NCI-H1694 (cell line): ENCODE results near the gene BNC1.
"Not testable (repeated sequence)": the region's sequence is repeated elsewhere in the genome, so short reads cannot be mapped to it uniquely, and the experiment has no call there.

Experiments used
- DNase-seq: peaks from one replicate; lab custom pipeline; 2025; lab: John Stamatoyannopoulos, UW

The BNC1 gene

DNA sequence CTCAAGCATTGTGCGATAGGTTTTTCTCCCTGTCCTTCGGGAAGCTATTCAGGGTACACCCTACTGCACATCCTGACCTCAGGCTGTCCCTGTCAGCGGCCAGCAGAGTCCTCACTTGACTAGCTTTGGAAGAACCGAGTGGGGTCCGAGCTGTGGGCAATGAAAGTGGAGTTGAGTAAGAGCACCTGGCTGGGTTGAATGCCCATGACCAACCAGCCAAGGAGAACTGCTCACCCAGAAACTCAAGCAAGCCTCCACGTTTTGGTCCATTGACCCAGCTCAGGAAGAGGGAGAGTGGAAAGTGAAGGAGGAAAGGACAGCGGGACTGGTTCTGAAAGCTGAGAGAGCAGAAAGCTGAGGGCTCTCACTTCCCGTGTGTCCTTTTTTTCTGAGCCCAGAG lies 40.8 kb downstream of the BNC1 start:
- no peak for DNase-seq

- DNase-seq: no peak
Measured at GRCh38 chr15:83230242-83230641, 54.2 kb downstream of the BNC1 start.

GRCh38 chr15:83225449-83225848 lies 59.0 kb downstream of the BNC1 start:
- DNase-seq: no peak

GRCh38 chr15:83221781-83222180 lies 62.7 kb downstream of the BNC1 start:
- not testable (repeated sequence) for DNase-seq

GRCh38 chr15:83219026-83219425 lies 65.4 kb downstream of the BNC1 start:
- no peak for DNase-seq

DNA sequence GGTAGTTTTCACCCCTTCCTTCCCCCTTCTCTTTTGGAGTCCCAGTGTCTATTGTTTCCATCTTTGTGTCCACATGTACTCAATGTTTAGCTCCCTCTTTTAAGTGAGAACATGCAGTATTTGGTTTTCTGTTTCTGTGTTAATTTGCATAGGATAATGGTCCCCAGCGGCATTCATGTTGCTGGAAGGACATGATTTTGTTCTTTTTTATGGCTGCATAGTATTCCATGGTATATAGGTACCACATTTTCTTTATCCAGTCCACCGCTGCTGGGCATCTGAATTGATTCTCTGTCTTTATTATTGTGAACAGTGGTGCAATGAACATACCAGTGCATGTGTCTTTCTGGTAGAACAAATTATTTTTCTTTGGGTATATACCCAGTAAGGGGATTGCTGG lies 69.2 kb downstream of the BNC1 start:
- DNase-seq: no peak

GRCh38 chr15:83210619-83211018 lies 73.8 kb downstream of the BNC1 start:
- no peak for DNase-seq

DNA sequence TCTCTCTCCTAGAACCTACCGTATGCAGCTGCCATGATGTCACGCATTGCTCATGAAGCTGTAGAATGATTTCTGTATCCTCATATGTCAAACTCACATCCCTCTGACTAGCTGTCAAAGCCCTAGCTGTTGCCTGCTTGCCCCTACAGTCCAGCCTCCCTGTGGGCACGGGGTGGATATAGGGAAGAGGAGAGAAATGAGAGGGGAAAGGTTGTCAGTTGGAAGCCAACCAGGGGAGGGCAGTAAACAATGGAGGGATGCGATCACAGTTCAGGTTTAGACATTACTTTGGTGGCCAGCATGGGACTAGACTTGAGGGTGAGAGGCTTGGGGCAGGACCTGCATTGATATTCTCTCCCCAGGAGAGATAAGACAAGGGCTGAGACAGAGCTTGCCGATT lies 75.1 kb downstream of the BNC1 start:
- DNase-seq: no peak

DNA sequence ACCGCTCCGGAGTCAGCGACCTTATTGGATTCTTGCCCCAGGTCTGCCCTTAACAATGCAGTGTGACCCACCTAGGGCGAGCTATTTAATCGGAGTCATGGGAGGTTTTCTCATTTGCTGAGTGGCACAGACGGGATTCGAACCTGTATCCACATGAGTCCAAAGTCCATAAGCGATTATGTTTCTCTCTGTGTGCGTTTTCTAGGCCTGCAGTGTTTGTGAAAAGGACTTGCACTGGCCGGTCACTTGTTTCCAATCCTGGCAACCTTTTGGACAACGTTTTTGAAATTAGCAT lies 76.2 kb downstream of the BNC1 start:
- no peak for DNase-seq

DNA sequence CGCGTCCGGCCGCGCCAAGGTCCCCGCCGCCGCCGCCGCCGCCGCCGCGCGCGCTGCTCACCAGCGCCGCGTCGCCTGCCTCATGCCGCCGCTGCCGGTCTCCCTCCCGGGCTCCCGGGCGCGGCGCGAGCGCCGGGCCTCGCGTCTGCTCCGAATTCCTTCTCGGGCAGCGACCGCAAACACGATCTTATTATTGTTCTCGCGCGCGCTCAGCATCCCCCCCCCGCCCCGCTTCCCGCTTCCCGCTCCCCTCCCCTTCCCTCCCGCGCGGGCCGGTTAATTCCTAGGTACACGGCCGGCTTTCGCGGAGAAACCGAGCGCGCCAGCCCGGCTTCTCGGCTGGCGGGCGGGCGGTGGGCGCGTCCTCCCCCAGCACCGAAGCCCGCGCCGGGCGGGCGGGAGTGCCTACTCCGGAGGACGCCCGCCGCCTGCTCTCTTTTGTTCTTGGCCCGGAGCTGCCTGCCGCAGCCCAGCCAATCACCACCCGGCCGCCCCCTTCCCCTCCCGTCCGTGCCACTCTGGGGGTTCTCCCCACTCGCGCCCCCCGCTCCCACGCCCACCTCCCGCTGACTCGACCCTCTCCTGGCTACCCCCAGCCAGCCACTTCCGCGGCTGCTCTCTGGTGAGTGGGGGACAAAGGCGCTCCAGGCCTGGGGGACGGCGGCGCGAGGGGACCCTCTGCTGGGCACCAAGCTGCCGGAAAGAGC lies 76.7 kb downstream of the BNC1 start, which contains the start of gene HDGFL3:
TSS of gene HDGFL3 (minus strand) at position 164 of the 707 bp plus-strand sequence. CDS start 409 bp downstream, outside the sequence.
- DNase-seq: no peak

DNA sequence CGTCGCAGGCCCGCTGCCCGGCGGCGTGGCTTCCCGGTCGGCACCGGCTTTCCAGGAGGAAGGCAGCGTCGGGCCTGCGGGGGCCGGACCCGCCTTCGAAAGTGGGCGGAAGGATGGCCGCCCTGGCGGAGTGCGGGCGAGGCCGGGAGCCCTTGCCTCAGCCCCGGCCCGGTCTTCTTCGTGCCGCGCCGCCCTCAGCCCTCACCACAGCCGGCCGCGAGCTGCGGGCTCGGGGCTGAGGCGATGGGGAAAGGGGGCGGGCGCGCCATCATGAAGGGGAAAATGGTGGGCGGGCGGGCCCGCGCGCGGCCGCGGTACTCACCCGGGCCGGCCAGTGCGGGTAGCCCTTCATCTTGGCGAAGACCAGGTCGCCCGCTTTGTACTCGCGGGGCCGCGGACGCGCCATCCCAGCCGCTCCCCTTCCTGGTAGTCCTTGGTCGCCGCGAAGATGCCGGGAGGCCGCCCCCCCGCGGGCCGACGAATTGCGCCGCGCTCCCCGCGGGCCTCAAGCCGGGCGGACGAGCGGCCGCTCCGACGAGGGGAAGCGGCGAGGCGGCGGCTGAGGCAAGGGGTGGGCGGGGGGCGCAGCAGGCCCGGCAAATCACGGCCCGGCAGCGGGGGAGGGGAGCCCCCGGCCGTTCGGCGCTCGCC lies 77.3 kb downstream of the BNC1 start:
- DNase-seq: no peak

- DNase-seq: no peak
Measured at GRCh38 chr15:83206526-83207008, 77.9 kb downstream of the BNC1 start.
